ENCODE data around the gene PTPN5.
A peak's percentile ranks its signal among the peaks of the same experiment; 100 is the strongest.

PTPN5 gene

GRCh38 chr11:18739685-18740084 is 51.9 kb downstream of the PTPN5 start:
- no peak for DNase-seq (ENCODE audit: low read depth in 2 of 2)

- DNase-seq (ENCODE audit: low read depth in 2 of 2): no peak
Measured at GRCh38 chr11:18737642-18738041, 54.0 kb downstream of the PTPN5 start.

GRCh38 chr11:18736590-18737148 is 54.9 kb downstream of the PTPN5 start:
- DNase-seq (ENCODE audit: low read depth in 2 of 2): no peak

GRCh38 chr11:18733202-18733601 is 58.4 kb downstream of the PTPN5 start:
- no peak for DNase-seq (ENCODE audit: low read depth in 2 of 2)

- peak; percentile 40 to 61 for DNase-seq (ENCODE audit: low read depth in 2 of 2)
Measured at GRCh38 chr11:18731949-18732821, 59.4 kb downstream of the PTPN5 start.

- no peak for DNase-seq (ENCODE audit: low read depth in 2 of 2)
Measured at GRCh38 chr11:18731441-18731840, 60.2 kb downstream of the PTPN5 start.

- no peak for DNase-seq (ENCODE audit: low read depth in 2 of 2)
Measured at GRCh38 chr11:18730020-18730419, 61.6 kb downstream of the PTPN5 start.

GRCh38 chr11:18729426-18729825 is 62.2 kb downstream of the PTPN5 start:
- DNase-seq (ENCODE audit: low read depth in 2 of 2): no peak

- no peak for DNase-seq (ENCODE audit: low read depth in 2 of 2)
Measured at GRCh38 chr11:18728658-18729057, 62.9 kb downstream of the PTPN5 start.

GRCh38 chr11:18727479-18728236 is 63.9 kb downstream of the PTPN5 start:
- DNase-seq (ENCODE audit: low read depth in 2 of 2): peak in 1 of 2 experiments; percentile 33

GRCh38 chr11:18726040-18726439 is 65.6 kb downstream of the PTPN5 start, which contains the start of gene IGSF22:
IGSF22 (minus strand) TSS chr11:18726188; CDS start chr11:18724236, 1,952 bp downstream.
- no peak for DNase-seq (ENCODE audit: low read depth in 2 of 2)

- no peak for DNase-seq (ENCODE audit: low read depth in 2 of 2)
Measured at GRCh38 chr11:18723991-18724390, 67.6 kb downstream of the PTPN5 start.

GRCh38 chr11:18722293-18722637 is 69.3 kb downstream of the PTPN5 start:
- DNase-seq (ENCODE audit: low read depth in 2 of 2): no peak

GRCh38 chr11:18721561-18722292 is 69.9 kb downstream of the PTPN5 start:
- DNase-seq (ENCODE audit: low read depth in 2 of 2): peak in 1 of 2 experiments; percentile 45

- peak; percentile 66 to 83 for DNase-seq (ENCODE audit: low read depth in 2 of 2)
Measured at GRCh38 chr11:18720808-18721560, 70.6 kb downstream of the PTPN5 start.

GRCh38 chr11:18720091-18720807 is 71.3 kb downstream of the PTPN5 start:
- no peak for DNase-seq (ENCODE audit: low read depth in 2 of 2)

- no peak for DNase-seq (ENCODE audit: low read depth in 2 of 2)
Measured at GRCh38 chr11:18715476-18715875, 76.1 kb downstream of the PTPN5 start.

- DNase-seq (ENCODE audit: low read depth in 2 of 2): no peak
Measured at GRCh38 chr11:18714443-18714780, 77.2 kb downstream of the PTPN5 start.

GRCh38 chr11:18713646-18714442 is 77.8 kb downstream of the PTPN5 start:
- DNase-seq (ENCODE audit: low read depth in 2 of 2): no peak

- DNase-seq (ENCODE audit: low read depth in 2 of 2): no peak
Measured at GRCh38 chr11:18710545-18710944, 81.1 kb downstream of the PTPN5 start.

All from stimulated activated CD4-positive, alpha-beta T cell treated with anti-CD3 and anti-CD28 coated beads, Interleukin-12 subunit alpha, Interleukin-12 subunit beta, amount 100 ng/mL, for 24 hours (primary cell).